PFSK-1 (cell line): ENCODE measurements around the gene FAM110A.

Experiments
- POLR2AphosphoS5 ChIP-seq: IDR thresholded peaks from 2 replicates; pipeline ENCODE4 v1.6.1; 2012; ENCODE audit warnings: low read depth, mild to moderate bottlenecking, control low read depth, low read length, moderate library complexity
- SIN3A ChIP-seq: IDR thresholded peaks from 2 replicates; pipeline ENCODE4 v1.6.1; 2012; ENCODE audit warnings: mild to moderate bottlenecking, low read length, moderate library complexity, borderline replicate concordance; ENCODE audit not compliant: insufficient read depth
- TAF1 ChIP-seq: IDR thresholded peaks from 2 replicates; pipeline ENCODE4 v1.6.1; 2012; ENCODE audit warnings: low read length, control low read depth, borderline replicate concordance; ENCODE audit not compliant: insufficient read depth
- TF ChIP-seq, protein P1 (sequence below), 2 experiments: IDR thresholded peaks; 2 replicates each; pipeline versions ENCODE4 v1.6.1 to v1.8.0; 2011 to 2012; ENCODE audit warnings: low read depth in 2 of 2, low read length in 2 of 2, control low read depth in 1 of 2, inconsistent platforms in 1 of 2, mild to moderate bottlenecking in 1 of 2, moderate library complexity in 1 of 2; ENCODE audit not compliant: insufficient read depth in 1 of 2

DNA sequence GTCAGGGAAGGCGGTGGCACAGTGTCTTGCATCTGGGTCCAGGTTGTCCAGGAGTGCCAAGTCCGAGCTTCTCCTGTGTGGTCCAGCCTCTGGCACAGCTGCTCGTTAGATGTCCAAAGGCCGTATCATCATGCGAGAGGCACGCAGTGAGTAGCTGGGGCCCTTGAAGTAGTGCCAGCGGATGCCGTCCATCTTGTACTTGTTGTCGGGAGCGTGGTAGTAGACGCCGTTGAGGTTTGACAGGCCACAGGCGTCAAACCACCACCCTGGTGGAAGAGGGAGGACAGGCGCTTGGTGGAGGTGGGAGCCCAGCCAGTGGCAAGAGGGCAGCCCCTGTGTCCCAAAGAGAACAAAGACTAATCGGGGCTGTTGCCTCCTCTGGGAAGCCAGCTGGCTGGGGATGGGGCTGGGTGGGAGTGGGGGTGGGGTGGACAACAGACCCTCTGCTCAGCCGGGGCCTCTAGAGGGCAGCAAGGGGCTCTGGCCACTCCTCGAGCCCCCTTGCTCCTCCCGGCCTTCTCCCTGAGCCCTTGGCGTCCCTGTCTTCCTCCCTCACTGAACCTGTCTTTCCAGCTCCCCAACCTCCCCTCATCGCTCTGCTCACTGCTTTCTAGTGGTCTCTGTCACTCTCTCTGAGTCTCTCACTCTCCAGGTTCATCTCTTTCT lies 39.5 kb downstream of the FAM110A start:
- TF ChIP-seq POLR2AphosphoS5, result no peak
- TF ChIP-seq, protein P1, sequence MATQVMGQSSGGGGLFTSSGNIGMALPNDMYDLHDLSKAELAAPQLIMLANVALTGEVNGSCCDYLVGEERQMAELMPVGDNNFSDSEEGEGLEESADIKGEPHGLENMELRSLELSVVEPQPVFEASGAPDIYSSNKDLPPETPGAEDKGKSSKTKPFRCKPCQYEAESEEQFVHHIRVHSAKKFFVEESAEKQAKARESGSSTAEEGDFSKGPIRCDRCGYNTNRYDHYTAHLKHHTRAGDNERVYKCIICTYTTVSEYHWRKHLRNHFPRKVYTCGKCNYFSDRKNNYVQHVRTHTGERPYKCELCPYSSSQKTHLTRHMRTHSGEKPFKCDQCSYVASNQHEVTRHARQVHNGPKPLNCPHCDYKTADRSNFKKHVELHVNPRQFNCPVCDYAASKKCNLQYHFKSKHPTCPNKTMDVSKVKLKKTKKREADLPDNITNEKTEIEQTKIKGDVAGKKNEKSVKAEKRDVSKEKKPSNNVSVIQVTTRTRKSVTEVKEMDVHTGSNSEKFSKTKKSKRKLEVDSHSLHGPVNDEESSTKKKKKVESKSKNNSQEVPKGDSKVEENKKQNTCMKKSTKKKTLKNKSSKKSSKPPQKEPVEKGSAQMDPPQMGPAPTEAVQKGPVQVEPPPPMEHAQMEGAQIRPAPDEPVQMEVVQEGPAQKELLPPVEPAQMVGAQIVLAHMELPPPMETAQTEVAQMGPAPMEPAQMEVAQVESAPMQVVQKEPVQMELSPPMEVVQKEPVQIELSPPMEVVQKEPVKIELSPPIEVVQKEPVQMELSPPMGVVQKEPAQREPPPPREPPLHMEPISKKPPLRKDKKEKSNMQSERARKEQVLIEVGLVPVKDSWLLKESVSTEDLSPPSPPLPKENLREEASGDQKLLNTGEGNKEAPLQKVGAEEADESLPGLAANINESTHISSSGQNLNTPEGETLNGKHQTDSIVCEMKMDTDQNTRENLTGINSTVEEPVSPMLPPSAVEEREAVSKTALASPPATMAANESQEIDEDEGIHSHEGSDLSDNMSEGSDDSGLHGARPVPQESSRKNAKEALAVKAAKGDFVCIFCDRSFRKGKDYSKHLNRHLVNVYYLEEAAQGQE (IDR thresholded peaks at IDR 0.05; ENCODE audit: insufficient read depth in 1 of 2, low read depth in 2 of 2, low read length in 2 of 2), result no peak
- no peak for TF ChIP-seq TAF1
- TF ChIP-seq SIN3A, result no peak
